ENCODE measurements around the gene GALNS. TPM values are rescaled to one million over a fixed set of nuclear protein-coding genes. Genes with fewer than 3 reads are reported as not detected.

Gene GALNS
- polyA plus RNA-seq, 1 donor from 2014 or later: 19.4 TPM

- H3F3A ChIP-seq (ENCODE audit: insufficient read depth, low read length, poor library complexity, severe bottlenecking): no peaks in the 10 kb centered on the region
- no peaks in the 10 kb centered on the region for H3K36me3 ChIP-seq (ENCODE audit: insufficient read depth, low read length)
- TF ChIP-seq EZH2 (IDR thresholded peaks at IDR 0.05; ENCODE audit: borderline replicate concordance, insufficient read depth, low read length, poor library complexity, severe bottlenecking): no peak
- TF ChIP-seq, protein P1, sequence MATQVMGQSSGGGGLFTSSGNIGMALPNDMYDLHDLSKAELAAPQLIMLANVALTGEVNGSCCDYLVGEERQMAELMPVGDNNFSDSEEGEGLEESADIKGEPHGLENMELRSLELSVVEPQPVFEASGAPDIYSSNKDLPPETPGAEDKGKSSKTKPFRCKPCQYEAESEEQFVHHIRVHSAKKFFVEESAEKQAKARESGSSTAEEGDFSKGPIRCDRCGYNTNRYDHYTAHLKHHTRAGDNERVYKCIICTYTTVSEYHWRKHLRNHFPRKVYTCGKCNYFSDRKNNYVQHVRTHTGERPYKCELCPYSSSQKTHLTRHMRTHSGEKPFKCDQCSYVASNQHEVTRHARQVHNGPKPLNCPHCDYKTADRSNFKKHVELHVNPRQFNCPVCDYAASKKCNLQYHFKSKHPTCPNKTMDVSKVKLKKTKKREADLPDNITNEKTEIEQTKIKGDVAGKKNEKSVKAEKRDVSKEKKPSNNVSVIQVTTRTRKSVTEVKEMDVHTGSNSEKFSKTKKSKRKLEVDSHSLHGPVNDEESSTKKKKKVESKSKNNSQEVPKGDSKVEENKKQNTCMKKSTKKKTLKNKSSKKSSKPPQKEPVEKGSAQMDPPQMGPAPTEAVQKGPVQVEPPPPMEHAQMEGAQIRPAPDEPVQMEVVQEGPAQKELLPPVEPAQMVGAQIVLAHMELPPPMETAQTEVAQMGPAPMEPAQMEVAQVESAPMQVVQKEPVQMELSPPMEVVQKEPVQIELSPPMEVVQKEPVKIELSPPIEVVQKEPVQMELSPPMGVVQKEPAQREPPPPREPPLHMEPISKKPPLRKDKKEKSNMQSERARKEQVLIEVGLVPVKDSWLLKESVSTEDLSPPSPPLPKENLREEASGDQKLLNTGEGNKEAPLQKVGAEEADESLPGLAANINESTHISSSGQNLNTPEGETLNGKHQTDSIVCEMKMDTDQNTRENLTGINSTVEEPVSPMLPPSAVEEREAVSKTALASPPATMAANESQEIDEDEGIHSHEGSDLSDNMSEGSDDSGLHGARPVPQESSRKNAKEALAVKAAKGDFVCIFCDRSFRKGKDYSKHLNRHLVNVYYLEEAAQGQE (IDR thresholded peaks at IDR 0.05; ENCODE audit: borderline replicate concordance): no peak
- TF ChIP-seq POLR2AphosphoS5 (IDR thresholded peaks at IDR 0.05): no peak
- no peak for TF ChIP-seq TAF1 (IDR thresholded peaks at IDR 0.05; ENCODE audit: low read depth)
- no peak for TF ChIP-seq SMC3 (conservative IDR thresholded peaks at IDR 0.05; ENCODE audit: poor library complexity)
- TF ChIP-seq EP300 (conservative IDR thresholded peaks at IDR 0.05; ENCODE audit: poor library complexity, severe bottlenecking): no peak
- TF ChIP-seq, protein P2, sequence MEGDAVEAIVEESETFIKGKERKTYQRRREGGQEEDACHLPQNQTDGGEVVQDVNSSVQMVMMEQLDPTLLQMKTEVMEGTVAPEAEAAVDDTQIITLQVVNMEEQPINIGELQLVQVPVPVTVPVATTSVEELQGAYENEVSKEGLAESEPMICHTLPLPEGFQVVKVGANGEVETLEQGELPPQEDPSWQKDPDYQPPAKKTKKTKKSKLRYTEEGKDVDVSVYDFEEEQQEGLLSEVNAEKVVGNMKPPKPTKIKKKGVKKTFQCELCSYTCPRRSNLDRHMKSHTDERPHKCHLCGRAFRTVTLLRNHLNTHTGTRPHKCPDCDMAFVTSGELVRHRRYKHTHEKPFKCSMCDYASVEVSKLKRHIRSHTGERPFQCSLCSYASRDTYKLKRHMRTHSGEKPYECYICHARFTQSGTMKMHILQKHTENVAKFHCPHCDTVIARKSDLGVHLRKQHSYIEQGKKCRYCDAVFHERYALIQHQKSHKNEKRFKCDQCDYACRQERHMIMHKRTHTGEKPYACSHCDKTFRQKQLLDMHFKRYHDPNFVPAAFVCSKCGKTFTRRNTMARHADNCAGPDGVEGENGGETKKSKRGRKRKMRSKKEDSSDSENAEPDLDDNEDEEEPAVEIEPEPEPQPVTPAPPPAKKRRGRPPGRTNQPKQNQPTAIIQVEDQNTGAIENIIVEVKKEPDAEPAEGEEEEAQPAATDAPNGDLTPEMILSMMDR (IDR thresholded peaks at IDR 0.05; ENCODE audit: poor library complexity, severe bottlenecking): no peak
- no peak for TF ChIP-seq MXI1 (conservative IDR thresholded peaks at IDR 0.05; ENCODE audit: poor library complexity, severe bottlenecking)
- TF ChIP-seq RAD21 (conservative IDR thresholded peaks at IDR 0.05): no peak
- H3K9ac ChIP-seq (ENCODE audit: low read length): no peak overlapping the region
- H3K4me3 ChIP-seq (ENCODE audit: low read length): no peak overlapping the region
- no peaks in the 10 kb centered on the region for H3K79me2 ChIP-seq (replicated peaks; ENCODE audit: insufficient read depth, low read length)
- H3K27me3 ChIP-seq (ENCODE audit: insufficient read depth, low read depth, low read length): no peaks in the 10 kb centered on the region
- H3K4me2 ChIP-seq (ENCODE audit: low read length): no peak overlapping the region
- H3K27ac ChIP-seq (ENCODE audit: low read length): no peak overlapping the region
- H4K20me1 ChIP-seq (ENCODE audit: insufficient read depth): no peaks in the 10 kb centered on the region
- no peaks in the 10 kb centered on the region for H3K9me3 ChIP-seq (ENCODE audit: low read length)
- H2AFZ ChIP-seq (ENCODE audit: low read depth, low read length): no peak overlapping the region
- H3K9me2 ChIP-seq (ENCODE audit: insufficient read depth, low read length): no peaks in the 10 kb centered on the region
Observed at GRCh38 chr16:88861359-88861758, 4.6 kb upstream of the GALNS start.

- Histone ChIP-seq H3K9me2 (ENCODE audit: insufficient read depth, low read length) (no peaks in the 10 kb centered on the region), H2AFZ (ENCODE audit: low read depth, low read length) (no peak overlapping the region), H3K9ac (ENCODE audit: low read length) (no peak overlapping the region), H3K4me2 (ENCODE audit: low read length) (no peak overlapping the region), H3K79me2 (replicated peaks; ENCODE audit: insufficient read depth, low read length) (no peaks in the 10 kb centered on the region), H3K27ac (ENCODE audit: low read length) (no peak overlapping the region), H3K9me3 (ENCODE audit: low read length) (no peaks in the 10 kb centered on the region), H3F3A (ENCODE audit: insufficient read depth, low read length, poor library complexity, severe bottlenecking) (no peaks in the 10 kb centered on the region), H4K20me1 (ENCODE audit: insufficient read depth) (no peaks in the 10 kb centered on the region), H3K36me3 (ENCODE audit: insufficient read depth, low read length) (no peaks in the 10 kb centered on the region), H3K4me3 (ENCODE audit: low read length) (no peak overlapping the region), H3K27me3 (ENCODE audit: insufficient read depth, low read depth, low read length) (no peaks in the 10 kb centered on the region)
- TF ChIP-seq RAD21 (conservative IDR thresholded peaks at IDR 0.05) (no peak), EP300 (conservative IDR thresholded peaks at IDR 0.05; ENCODE audit: poor library complexity, severe bottlenecking) (no peak), MXI1 (conservative IDR thresholded peaks at IDR 0.05; ENCODE audit: poor library complexity, severe bottlenecking) (no peak), EZH2 (IDR thresholded peaks at IDR 0.05; ENCODE audit: borderline replicate concordance, insufficient read depth, low read length, poor library complexity, severe bottlenecking) (no peak), TAF1 (IDR thresholded peaks at IDR 0.05; ENCODE audit: low read depth) (no peak), POLR2AphosphoS5 (IDR thresholded peaks at IDR 0.05) (no peak), SMC3 (conservative IDR thresholded peaks at IDR 0.05; ENCODE audit: poor library complexity) (no peak)
- TF ChIP-seq, protein P1 (IDR thresholded peaks at IDR 0.05; ENCODE audit: borderline replicate concordance): no peak
- TF ChIP-seq, protein P2 (IDR thresholded peaks at IDR 0.05; ENCODE audit: poor library complexity, severe bottlenecking): no peak
Observed at GRCh38 chr16:88859381-88860091, 2.8 kb upstream of the GALNS start.
